HepG2 (cell line): Measurements from ENCODE around the gene LBX2. TPM values are rescaled to one million over a fixed set of nuclear protein-coding genes. Genes with fewer than 3 reads are reported as not detected.

Experiments
- ATAC-seq: fragments of 200-7000 bp; cut with Tn5 transposase; 3 replicates; pipeline ENCODE4 v1.9.1; 2020; ENCODE audit warnings: mild to moderate bottlenecking, moderate library complexity
- BruUV-seq: library from RNA; stranded (reverse); fragments of 400-500 nt; replicated peaks from 2 replicates; lab custom pipeline; 2021; lab: Mats Ljungman, UMichigan
- CTCF ChIA-PET: fragments of 300-600 bp; formaldehyde crosslinking; extraction: SDS; loops from one replicate; lab custom pipeline; 2021; ENCODE audit warnings: low total read pairs, inconsistent platforms, low intra/inter-chr PET ratio; lab: Yijun Ruan, JAX
- POLR2A ChIA-PET: fragments of 350-600 bp; sonication (Branson Sonifier 250); formaldehyde crosslinking; loops from one replicate; lab custom pipeline; 2020; ENCODE audit warnings: antibody characterized with exemption, inconsistent platforms; lab: Yijun Ruan, JAX
- DNase-seq: peaks from one replicate; pipeline ENCODE4 v3.0.0-alpha.2; 2015; ENCODE audit warnings: low spot score
- FAIRE-seq: peaks from 3 replicates; lab custom pipeline; 2011; peaks lifted over from hg19 to GRCh38; lab: Jason Lieb, UNC
- H2AFZ ChIP-seq: one replicate; pipeline ENCODE4 v1.6.1; 2011; ENCODE audit warnings: low read length, inconsistent platforms
- H3K27ac ChIP-seq: fragments of 300-600 bp; 3 replicates; pipeline ENCODE4 v1.8.0; 2011; ENCODE audit warnings: mixed run types, mild to moderate bottlenecking, mixed read lengths, low read length, inconsistent platforms; ENCODE audit not compliant: insufficient read depth; ENCODE audit errors: extremely low read length
- H3K27me3 ChIP-seq, 2 experiments: fragments of 200-600 bp in 1 of 2; 2 replicates in 1 of 2; 3 replicates in 1 of 2; pipeline versions ENCODE4 v1.6.0 to v1.8.0; 2011; ENCODE audit warnings: low read length in 2 of 2, mild to moderate bottlenecking in 2 of 2, moderate library complexity in 2 of 2, inconsistent platforms in 1 of 2; ENCODE audit not compliant: insufficient read depth in 2 of 2, control insufficient read depth in 1 of 2
- H3K36me3 ChIP-seq, 2 experiments: fragments of 200-600 bp in 1 of 2; replicated peaks in 1 of 2; 2 replicates in 1 of 2; 3 replicates in 1 of 2; pipeline versions ENCODE4 v1.5.1 to v1.8.0; 2011; ENCODE audit warnings: low read length in 2 of 2, inconsistent platforms in 1 of 2; ENCODE audit not compliant: insufficient read depth in 2 of 2, control insufficient read depth in 1 of 2
- H3K4me1 ChIP-seq: 2 replicates; pipeline ENCODE4 v1.5.1; 2012; ENCODE audit warnings: low read length, inconsistent platforms; ENCODE audit not compliant: insufficient read depth
- H3K4me2 ChIP-seq: 2 replicates; pipeline ENCODE4 v1.6.0; 2011; ENCODE audit warnings: low read depth, low read length, inconsistent platforms
- H3K4me3 ChIP-seq, 3 experiments: fragments of 200-600 bp in 1 of 3; sonication (generic), shearing (Covaris generic) in 1 of 3; replicated peaks in 1 of 3; 2 replicates each; pipeline ENCODE4 v1.5.1; 2011 to 2016; ENCODE audit warnings: low read length in 3 of 3, inconsistent platforms in 2 of 3, low read depth in 2 of 3, mild to moderate bottlenecking in 2 of 3, control low read depth in 1 of 3, mixed read lengths in 1 of 3; ENCODE audit not compliant: insufficient read depth in 1 of 3
- H3K79me2 ChIP-seq: one replicate; pipeline ENCODE4 v1.6.1; 2011; ENCODE audit warnings: low read length, inconsistent platforms; ENCODE audit not compliant: insufficient read depth
- H3K9ac ChIP-seq: 2 replicates; pipeline ENCODE4 v1.6.0; 2011; ENCODE audit warnings: mild to moderate bottlenecking, low read depth, low read length, inconsistent platforms; ENCODE audit not compliant: insufficient read depth
- H3K9me3 ChIP-seq: 2 replicates; pipeline ENCODE4 v1.5.1; 2012; ENCODE audit warnings: mild to moderate bottlenecking, low read length
- H4K20me1 ChIP-seq: 2 replicates; pipeline ENCODE4 v1.6.0; 2011; ENCODE audit warnings: inconsistent platforms, mild to moderate bottlenecking, low read length, moderate library complexity; ENCODE audit not compliant: insufficient read depth
- FOXA1 ChIP-seq, 2 experiments: fragments of 450-650 bp in 1 of 2; sonication (generic) in 1 of 2; formaldehyde crosslinking in 1 of 2; IDR thresholded peaks; 2 replicates each; pipeline versions ENCODE4 v1.4.0 to v1.6.1; 2016 to 2020; ENCODE audit warnings: missing genetic modification reagents in 1 of 2
- JARID2 ChIP-seq: sonication (generic); formaldehyde crosslinking; IDR thresholded peaks from 2 replicates; pipeline ENCODE4 v1.8.1; 2023; ENCODE audit warnings: missing genetic modification reagents, inconsistent platforms; ENCODE audit not compliant: insufficient replicate concordance
- MED13 ChIP-seq: sonication (generic); formaldehyde crosslinking; IDR thresholded peaks from 2 replicates; pipeline ENCODE4 v1.5.0; 2020; ENCODE audit warnings: missing genetic modification reagents
- MLXIP ChIP-seq: sonication (generic); formaldehyde crosslinking; IDR thresholded peaks from 2 replicates; pipeline ENCODE4 v1.9.0; 2021; ENCODE audit warnings: missing genetic modification reagents, borderline replicate concordance
- NFKB2 ChIP-seq: sonication (generic); formaldehyde crosslinking; IDR thresholded peaks from 2 replicates; pipeline ENCODE4 v1.4.0; 2020; ENCODE audit warnings: missing genetic modification reagents, borderline replicate concordance
- NFRKB ChIP-seq: fragments of 450-650 bp; IDR thresholded peaks from 2 replicates; pipeline ENCODE4 v1.6.1; 2017
- SMARCE1 ChIP-seq: fragments of 450-650 bp; IDR thresholded peaks from 2 replicates; pipeline ENCODE4 v1.6.1; 2017; ENCODE audit warnings: borderline replicate concordance
- SP2 ChIP-seq: sonication (generic); formaldehyde crosslinking; IDR thresholded peaks from 2 replicates; pipeline ENCODE4 v1.5.1; 2020; ENCODE audit warnings: mild to moderate bottlenecking, missing genetic modification reagents
- TAF1 ChIP-seq: sonication (generic); formaldehyde crosslinking; IDR thresholded peaks from 2 replicates; pipeline ENCODE4 v1.4.0; 2020; ENCODE audit warnings: missing genetic modification reagents
- XBP1 ChIP-seq: sonication (generic); formaldehyde crosslinking; IDR thresholded peaks from 2 replicates; pipeline ENCODE4 v1.5.0; 2020; ENCODE audit warnings: missing genetic modification reagents
- ZBTB33 ChIP-seq: sonication (generic); formaldehyde crosslinking; IDR thresholded peaks from 2 replicates; pipeline ENCODE4 v1.4.0; 2020; ENCODE audit warnings: missing genetic modification reagents
- ZNF224 ChIP-seq: sonication (generic); formaldehyde crosslinking; IDR thresholded peaks from 2 replicates; pipeline ENCODE4 v1.5.0; 2020; ENCODE audit warnings: mild to moderate bottlenecking, missing genetic modification reagents
- ZNF34 ChIP-seq: sonication (generic); formaldehyde crosslinking; IDR thresholded peaks from 2 replicates; pipeline ENCODE4 v1.4.0; 2020; ENCODE audit warnings: mild to moderate bottlenecking, missing genetic modification reagents, borderline replicate concordance
- ZNF557 ChIP-seq: sonication (generic); formaldehyde crosslinking; IDR thresholded peaks from 2 replicates; pipeline ENCODE4 v1.4.0; 2020; ENCODE audit warnings: missing genetic modification reagents
- ZNF616 ChIP-seq: sonication (generic); formaldehyde crosslinking; IDR thresholded peaks from 2 replicates; pipeline ENCODE4 v1.5.0; 2020; ENCODE audit warnings: low read depth, mild to moderate bottlenecking, missing genetic modification reagents
- ZNF629 ChIP-seq: sonication (generic); formaldehyde crosslinking; conservative IDR thresholded peaks from 2 replicates; pipeline ENCODE4 v1.5.0; 2020; ENCODE audit warnings: missing genetic modification reagents
- ZNF703 ChIP-seq: sonication (generic); formaldehyde crosslinking; IDR thresholded peaks from 2 replicates; pipeline ENCODE4 v1.5.1; 2020; ENCODE audit warnings: missing genetic modification reagents, mild to moderate bottlenecking, moderate library complexity, borderline replicate concordance
- ZNF780A ChIP-seq: sonication (generic); formaldehyde crosslinking; IDR thresholded peaks from 2 replicates; pipeline ENCODE4 v1.8.0; 2022; ENCODE audit warnings: mild to moderate bottlenecking, missing genetic modification reagents, moderate library complexity
- WGBS: methylation state at CpG from one replicate; pipeline ENCODE4 v1.1.6; 2017; ENCODE audit warnings: low lambda C conversion rate; 5-methylcytosine and 5-hydroxymethylcytosine counted together
- in situ Hi-C: cut with HindIII; loops from 2 replicates; pipeline ENCODE4 v1.10.0; 2017; ENCODE audit warnings: low pct_unique_long_range_greater_than_20kb; ENCODE audit not compliant: extremely low pct_ligation_motif_present
- intact Hi-C: fragments of 100-400 bp; cut with micrococcal nuclease; formaldehyde crosslinking; loops from one replicate; pipeline ENCODE4 v1.10.0; 2022; ENCODE audit not compliant: unreplicated experiment
- polyA plus RNA-seq, 8 experiments: library from polyadenylated mRNA; depleted of rRNA in 3 of 8; stranded (reverse) in 7 of 8; unstranded in 1 of 8; fragments of >200 nt; fragmentation: Illumina TruSeq in 4 of 8; extraction: Trizol in 4 of 8; gene quantifications; 2 replicates each; pipeline versions ENCODE4 v1.2.1 to v1.2.3, GENCODE V29; 2011 to 2016; ENCODE audit warnings: low read depth in 4 of 8, missing spikeins in 1 of 8, mixed read lengths in 1 of 8; ENCODE audit not compliant: insufficient read depth in 1 of 8
- total RNA-seq, 5 experiments: library from RNA; depleted of rRNA; stranded (reverse); fragments of >200 nt; fragmentation: Illumina TruSeq; extraction: Trizol; gene quantifications; 2 replicates each; pipeline ENCODE4 v1.2.3, GENCODE V29; 2016; ENCODE audit warnings: low read depth in 1 of 5

LBX2 gene
- total and polyA plus RNA-seq, 2 of the 13 experiments (the other 11 are each of a cell fraction or from before 2014, with no cell fraction given): 6.4 to 8.1 TPM

- TF ChIP-seq SP2 (CRISPR knock-in tag) (no peak), ZNF703 (0 out of 2 replicates have a peak, but pooled peaks have one; percentile 36), FOXA1 (IDR thresholded peaks at IDR 0.05) (no peak), FOXA1 (CRISPR knock-in tag; IDR thresholded peaks at IDR 0.05) (no peak), ZNF224 (CRISPR knock-in tag) (0 out of 2 replicates have a peak, but pooled peaks have one; percentile 36), ZNF557 (CRISPR knock-in tag) (no peak), NFKB2 (CRISPR knock-in tag) (no peak), MED13 (no peak), ZNF34 (CRISPR knock-in tag) (0 out of 2 replicates have a peak, but pooled peaks have one; percentile 21), ZNF780A (no peak)
Measured at GRCh38 chr2:74472945-74473258, 26.5 kb downstream of the LBX2 start (continued).

- peak within 1 kb of the TSS; percentile 21 for H2AFZ ChIP-seq
- FAIRE-seq (peak; percentile 78), DNase-seq (peak; percentile 92), ATAC-seq (peak; percentile 87)
- H3K36me3 ChIP-seq: peaks cover 7 to 16% of the 10 kb centered on the region in 2 experiments
- H3K4me1 ChIP-seq: peaks cover 52% of the 10 kb centered on the region
- H3K4me3 ChIP-seq: peak within 1 kb of the TSS; percentile 67 to 91 (median 83)
- H3K79me2 ChIP-seq: peaks cover 4% of the 10 kb centered on the region
- 2% methylated on average over 62 of the region's 66 CpGs for WGBS
- CTCF ChIA-PET: no interaction called here
- peak within 1 kb of the TSS; percentile 83 for H3K27ac ChIP-seq
- H4K20me1 ChIP-seq: no peaks in the 10 kb centered on the region
- intact Hi-C loops (loop anchor here (1.0 to 2.0 kb wide), 2 partner anchors 14 to 57 kb away; partner anchors contain the start of genes AUP1, HTRA2 and WBP1), in situ Hi-C loops (no loop called here)
- TSS peak; percentile 67 for BruUV-seq
- H3K9me3 ChIP-seq: no peaks in the 10 kb centered on the region
- POLR2A ChIA-PET: interaction anchor here (0.8 to 20.6 kb wide), 19 partner anchors 9 to 273 kb away, joined by 3 to 795 read pairs (median 9); partner anchors contain the start of genes AUP1, CCDC142, DQX1 and HTRA2
- H3K9ac ChIP-seq: peak within 1 kb of the TSS; percentile 86
- H3K27me3 ChIP-seq: no peaks in the 10 kb centered on the region; a peak in 1 of 5 replicates
- H3K4me2 ChIP-seq: peak within 1 kb of the TSS; percentile 95
- TF ChIP-seq ZBTB33 (CRISPR knock-in tag) (no peak), NFRKB (no peak), JARID2 (CRISPR knock-in tag) (peak; percentile 44), ZNF629 (CRISPR knock-in tag) (peak; percentile 37; the same call in 1 of the 2 replicates), TAF1 (CRISPR knock-in tag) (peak; percentile 83; the same call in 1 of the 2 replicates), XBP1 (CRISPR knock-in tag) (no peak; the same call in 1 of the 2 replicates), SMARCE1 (no peak), MLXIP (CRISPR knock-in tag) (no peak), ZNF616 (peak; percentile 91; the same call in 1 of the 2 replicates)
Measured at GRCh38 chr2:74472086-74472944, 27.1 kb downstream of the LBX2 start, which contains the start of gene MRPL53. Gene MRPL53, minus strand, starts transcription at chr2:74472680. Its CDS starts 20 bp downstream, at chr2:74472660.
